SU-DHL-6 (cell line): ENCODE measurements around the gene MRPS26.
"Not testable (repeated sequence)": the region's sequence is repeated elsewhere in the genome, so short reads cannot be mapped to it uniquely, and the experiment has no call there.

ENCODE experiments used
- H2AFZ ChIP-seq: fragments of 200-600 bp; sonication (generic); 2 replicates; pipeline ENCODE4 v1.6.1; 2014; ENCODE audit warnings: low read depth, mild to moderate bottlenecking, moderate library complexity, mixed read lengths, antibody characterized with exemption, low read length; ENCODE audit not compliant: severe bottlenecking
- H3F3A ChIP-seq: fragments of 200-600 bp; shearing (Covaris generic); 2 replicates; pipeline ENCODE4 v1.6.0; 2016; ENCODE audit warnings: antibody characterized with exemption, mild to moderate bottlenecking; ENCODE audit not compliant: insufficient read depth
- H3K27ac ChIP-seq: fragments of 200-600 bp; sonication (generic); 2 replicates; pipeline ENCODE4 v1.5.1; 2016; ENCODE audit warnings: low read depth, mild to moderate bottlenecking, low read length, moderate library complexity, mixed read lengths
- H3K27me3 ChIP-seq: fragments of 200-600 bp; sonication (generic), shearing (Covaris generic); 2 replicates; pipeline ENCODE4 v1.6.0; 2014; ENCODE audit warnings: mild to moderate bottlenecking, low read length
- H3K36me3 ChIP-seq: fragments of 200-600 bp; sonication (generic); 2 replicates; pipeline ENCODE4 v1.6.1; 2014; ENCODE audit warnings: mild to moderate bottlenecking, low read length, mixed read lengths
- H3K4me2 ChIP-seq: fragments of 300-600, 200-600 bp; shearing (Covaris generic), sonication (generic); 2 replicates; pipeline ENCODE4 v1.6.0; 2014; ENCODE audit warnings: low read length, low read depth, mild to moderate bottlenecking; ENCODE audit not compliant: poor library complexity, severe bottlenecking
- H3K4me3 ChIP-seq: fragments of 200-600 bp; sonication (generic); 2 replicates; pipeline ENCODE4 v1.5.1; 2014; ENCODE audit warnings: antibody characterized with exemption, low read length, mild to moderate bottlenecking, mixed read lengths; ENCODE audit not compliant: insufficient read depth, poor library complexity, severe bottlenecking
- H3K79me2 ChIP-seq: fragments of 200-600 bp; sonication (generic); 2 replicates; pipeline ENCODE4 v1.6.1; 2014; ENCODE audit warnings: mild to moderate bottlenecking, low read length, moderate library complexity; ENCODE audit not compliant: insufficient read depth
- H3K9ac ChIP-seq: fragments of 200-600 bp; sonication (generic); 2 replicates; pipeline ENCODE4 v1.7.0; 2014; ENCODE audit warnings: mild to moderate bottlenecking, low read length
- H3K9me2 ChIP-seq: fragments of 200-600 bp; sonication (generic); replicated peaks from 2 replicates; pipeline ENCODE4 v1.6.1; 2014; ENCODE audit warnings: low read length; ENCODE audit not compliant: insufficient read depth
- H3K9me3 ChIP-seq: fragments of 200-600 bp; sonication (generic); 2 replicates; pipeline ENCODE4 v1.6.1; 2014; ENCODE audit warnings: low read length, mixed read lengths; ENCODE audit not compliant: insufficient read depth
- H4K20me1 ChIP-seq: fragments of 200-600 bp; sonication (generic); 2 replicates; pipeline ENCODE4 v1.6.1; 2014; ENCODE audit warnings: low read depth, mild to moderate bottlenecking, antibody characterized with exemption, low read length, moderate library complexity, mixed read lengths
- CTCF ChIP-seq: fragments of 200-600 bp; sonication (generic); IDR thresholded peaks from one replicate; pipeline ENCODE4 v1.5.1; 2017; ENCODE audit warnings: antibody characterized with exemption, mild to moderate bottlenecking, low read length, moderate library complexity; ENCODE audit not compliant: insufficient read depth, poor library complexity, severe bottlenecking
- EZH2phosphoT487 ChIP-seq: fragments of 200-600 bp; sonication (generic), shearing (Covaris generic); conservative IDR thresholded peaks from 2 replicates; pipeline ENCODE4 v1.6.1; 2018; ENCODE audit warnings: mild to moderate bottlenecking, antibody characterized with exemption, low read length, moderate library complexity, mixed read lengths

MRPS26 gene

DNA sequence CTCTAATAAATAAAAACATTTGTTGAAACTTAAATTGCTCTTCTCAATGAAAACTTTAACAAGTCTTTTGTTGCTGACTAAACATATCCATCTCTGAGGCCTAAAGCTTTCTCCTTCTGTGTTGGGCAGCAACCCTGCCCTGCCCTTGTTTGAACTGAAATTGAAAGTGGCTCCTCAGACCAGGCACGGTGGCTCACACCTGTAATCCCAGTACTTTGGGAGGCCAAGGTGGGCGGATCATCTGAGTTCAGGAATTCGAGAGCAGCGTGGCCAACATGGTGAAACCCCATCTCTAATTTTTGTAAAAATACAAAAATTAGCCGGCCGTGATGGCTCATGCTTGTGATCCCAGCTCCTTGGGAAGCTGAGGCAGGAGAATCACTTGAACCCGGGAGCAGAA is 31.7 kb upstream of the MRPS26 start:
- H3F3A ChIP-seq, result no peaks in the 10 kb centered on the region
- H3K27me3 ChIP-seq, result no peaks in the 10 kb centered on the region
- H3K9me2 ChIP-seq, result no peaks in the 10 kb centered on the region
- no peak overlapping the region for H3K4me3 ChIP-seq
- H3K27ac ChIP-seq, result no peak overlapping the region
- no peaks in the 10 kb centered on the region for H3K79me2 ChIP-seq
- no peaks in the 10 kb centered on the region; the same call in 1 of the 2 replicates for H3K36me3 ChIP-seq
- H4K20me1 ChIP-seq, result no peaks in the 10 kb centered on the region
- H2AFZ ChIP-seq, result no peak overlapping the region
- H3K4me2 ChIP-seq, result no peak overlapping the region
- H3K9ac ChIP-seq, result no peak overlapping the region
- no peaks in the 10 kb centered on the region for H3K9me3 ChIP-seq
- no peak for TF ChIP-seq EZH2phosphoT487
- TF ChIP-seq CTCF, result no peak

DNA sequence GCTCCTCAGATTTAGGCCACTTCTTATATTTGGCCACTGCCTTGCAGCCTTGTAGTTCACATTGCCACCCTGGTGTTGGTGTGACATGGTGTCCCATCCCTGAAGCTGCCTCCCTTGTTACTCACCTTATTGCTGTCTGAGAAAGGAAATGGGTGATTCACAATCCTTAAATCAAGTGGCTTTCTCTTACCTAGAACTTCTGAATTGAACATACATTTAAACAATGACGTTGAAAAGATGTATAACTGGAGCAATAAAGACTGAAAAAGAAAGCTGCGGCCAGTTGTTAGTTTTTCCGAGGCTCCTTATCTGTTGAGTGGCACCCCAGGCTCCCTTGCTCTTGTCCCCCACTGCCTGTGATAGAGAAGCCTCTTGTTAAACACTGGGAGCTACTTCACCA is 31.2 kb upstream of the MRPS26 start:
- H2AFZ ChIP-seq, result no peak overlapping the region
- H3K27me3 ChIP-seq, result no peaks in the 10 kb centered on the region
- H3K27ac ChIP-seq, result no peak overlapping the region
- no peak overlapping the region for H3K9ac ChIP-seq
- TF ChIP-seq EZH2phosphoT487 (no peak), CTCF (no peak)
- H3K36me3 ChIP-seq, result no peaks in the 10 kb centered on the region; the same call in 1 of the 2 replicates
- no peaks in the 10 kb centered on the region for H3F3A ChIP-seq
- H3K9me3 ChIP-seq, result no peaks in the 10 kb centered on the region
- H3K79me2 ChIP-seq, result no peaks in the 10 kb centered on the region
- H3K4me2 ChIP-seq, result no peak overlapping the region
- no peak overlapping the region for H3K4me3 ChIP-seq
- H4K20me1 ChIP-seq, result no peaks in the 10 kb centered on the region
- no peaks in the 10 kb centered on the region for H3K9me2 ChIP-seq

DNA sequence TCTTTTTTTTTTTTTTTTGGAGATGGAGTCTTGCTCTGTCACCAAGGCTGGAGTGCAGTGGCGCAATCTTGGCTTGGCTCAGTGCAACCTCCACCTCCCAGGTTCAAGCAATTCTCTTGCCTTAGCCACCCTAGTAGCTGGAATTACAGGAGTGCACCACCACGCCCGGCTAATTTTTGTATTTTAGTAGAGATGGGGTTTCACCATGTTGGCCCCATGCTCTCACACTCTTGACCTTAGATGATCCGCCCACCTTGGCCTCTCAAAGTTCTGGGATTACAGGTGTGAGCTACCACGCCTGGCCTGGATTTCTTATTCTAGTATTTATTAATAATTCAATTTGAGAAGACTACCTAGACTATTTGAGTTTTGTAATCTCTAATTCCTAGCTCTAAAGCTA is 30.6 kb upstream of the MRPS26 start:
- H3F3A ChIP-seq, H3K79me2 ChIP-seq, H3K4me3 ChIP-seq, H2AFZ ChIP-seq, H3K9me2 ChIP-seq, H3K9me3 ChIP-seq, H4K20me1 ChIP-seq, H3K27ac ChIP-seq, H3K9ac ChIP-seq, H3K27me3 ChIP-seq, H3K36me3 ChIP-seq, H3K4me2 ChIP-seq: not testable (repeated sequence)

GRCh38 chr20:3021327-3021726 is 24.5 kb upstream of the MRPS26 start:
- Histone ChIP-seq H3K4me3 (no peak overlapping the region), H3F3A (no peaks in the 10 kb centered on the region), H2AFZ (no peak overlapping the region), H3K4me2 (no peak overlapping the region), H3K79me2 (no peaks in the 10 kb centered on the region), H3K9me2 (no peaks in the 10 kb centered on the region), H3K36me3 (0 out of 2 replicates have a peak, but pooled peaks cover 2% of the 10 kb centered on the region), H3K9me3 (no peaks in the 10 kb centered on the region), H4K20me1 (no peaks in the 10 kb centered on the region), H3K9ac (no peak overlapping the region), H3K27me3 (no peaks in the 10 kb centered on the region), H3K27ac (no peak overlapping the region)
- no peak for TF ChIP-seq CTCF
- no peak for TF ChIP-seq EZH2phosphoT487
